GM18498 (cell line): ENCODE data around the gene PLK1.

ENCODE experiments used
- ATAC-seq: cut with Tn5 transposase; IDR thresholded peaks from one replicate; pipeline ENCODE4 v1.9.1; 2021; ENCODE audit warnings: mild to moderate bottlenecking, moderate library complexity; ENCODE audit not compliant: unreplicated experiment

The PLK1 gene

DNA sequence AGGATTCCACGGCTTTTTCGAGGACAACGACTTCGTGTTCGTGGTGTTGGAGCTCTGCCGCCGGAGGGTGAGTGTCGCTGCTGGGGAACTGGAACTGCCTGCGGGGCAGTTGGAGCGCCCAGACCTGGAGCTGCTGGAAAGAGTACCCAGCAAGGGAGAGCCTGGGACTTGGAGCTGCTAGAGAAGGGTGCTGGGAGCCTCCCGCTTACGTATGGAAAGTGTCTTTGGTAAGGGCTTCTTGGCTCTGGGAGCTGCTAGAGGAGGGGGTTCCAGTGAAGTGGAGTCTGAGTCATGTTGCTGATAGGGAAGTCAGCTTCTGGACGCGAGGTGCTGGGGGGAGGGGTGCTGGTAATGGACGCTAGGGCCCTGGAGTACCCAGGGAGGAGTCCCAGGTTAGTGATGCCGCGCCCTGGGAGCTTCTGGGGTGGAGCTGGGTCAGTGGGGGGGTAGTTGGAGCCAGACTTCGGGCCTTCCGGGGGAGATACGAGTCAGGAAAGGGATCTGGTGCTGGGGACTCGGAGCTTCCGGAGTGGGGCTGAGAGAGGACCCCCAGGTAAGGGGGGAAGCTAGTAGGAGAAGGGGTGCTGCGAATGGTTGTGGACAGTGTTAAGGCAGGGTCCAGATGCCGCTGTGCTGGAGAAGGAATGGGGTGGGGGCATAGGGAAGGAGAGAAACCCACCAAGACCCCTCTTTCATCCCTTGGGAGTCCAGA is 741 bp downstream of the PLK1 start:
- ATAC-seq = no peak

DNA sequence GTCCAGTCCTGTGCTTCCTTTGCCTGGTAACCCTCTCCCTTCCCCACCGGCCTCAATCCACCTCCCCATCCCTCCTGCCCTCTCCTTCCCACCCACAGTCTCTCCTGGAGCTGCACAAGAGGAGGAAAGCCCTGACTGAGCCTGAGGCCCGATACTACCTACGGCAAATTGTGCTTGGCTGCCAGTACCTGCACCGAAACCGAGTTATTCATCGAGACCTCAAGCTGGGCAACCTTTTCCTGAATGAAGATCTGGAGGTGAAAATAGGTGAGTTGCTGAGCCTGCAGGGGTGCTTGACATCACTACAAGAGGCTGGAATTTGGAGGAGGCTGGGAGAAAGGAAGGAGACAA is 1.3 kb downstream of the PLK1 start:
- no peak for ATAC-seq

DNA sequence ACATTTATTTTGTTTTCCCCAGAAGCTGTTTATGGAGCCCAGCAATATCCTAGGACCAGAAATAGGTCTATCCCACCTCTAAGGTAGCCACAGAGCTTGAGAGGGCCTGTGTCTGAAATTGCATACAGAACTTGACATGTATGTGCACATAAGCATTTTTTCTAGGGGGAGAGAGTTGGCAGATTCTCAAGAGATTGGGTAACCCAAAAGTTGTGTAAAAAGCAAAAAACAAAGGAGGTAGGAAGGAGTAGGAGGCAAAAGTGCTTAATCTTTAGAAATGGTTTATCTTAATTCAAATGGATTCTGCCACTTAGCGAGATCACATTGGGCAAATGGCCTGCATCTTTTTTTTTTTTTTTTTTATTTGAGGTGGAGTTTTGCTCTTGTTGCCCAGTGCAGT is 3.5 kb downstream of the PLK1 start:
- no peak for ATAC-seq

- no peak for ATAC-seq
Observed at GRCh38 chr16:23683487-23683886, 4.8 kb downstream of the PLK1 start.

DNA sequence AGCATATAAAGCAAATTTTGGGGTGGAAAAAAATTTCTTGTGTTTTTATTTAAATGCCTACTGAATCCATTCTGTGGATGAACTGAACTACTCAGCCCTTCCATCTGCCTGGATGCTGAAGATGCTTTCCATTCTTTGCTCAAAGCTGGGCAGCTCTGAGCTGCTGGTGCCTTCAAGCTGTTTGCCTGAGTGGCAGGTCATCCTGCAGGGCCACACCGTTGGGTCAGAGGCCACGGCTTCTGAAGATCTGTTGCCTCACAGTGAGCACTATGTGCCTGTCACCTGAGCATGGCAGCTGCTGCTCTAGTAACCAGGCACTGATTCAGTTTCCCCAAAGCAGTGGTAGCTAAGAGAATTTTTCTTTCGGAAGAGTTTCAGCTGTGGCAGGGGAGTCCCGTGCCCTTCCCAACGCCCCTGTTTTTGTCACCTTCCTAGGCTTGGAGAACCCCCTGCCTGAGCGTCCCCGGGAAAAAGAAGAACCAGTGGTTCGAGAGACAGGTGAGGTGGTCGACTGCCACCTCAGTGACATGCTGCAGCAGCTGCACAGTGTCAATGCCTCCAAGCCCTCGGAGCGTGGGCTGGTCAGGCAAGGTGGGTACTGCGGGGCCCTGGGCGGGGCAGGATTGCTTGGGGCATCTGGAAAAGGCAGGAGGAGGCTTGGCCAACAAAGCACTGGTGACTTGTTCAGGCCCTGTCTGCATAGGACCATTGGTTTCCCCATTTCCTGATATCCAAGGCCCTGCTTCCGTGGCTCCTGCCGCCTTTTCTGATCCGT is 8.5 kb downstream of the PLK1 start:
- ATAC-seq = no peak

DNA sequence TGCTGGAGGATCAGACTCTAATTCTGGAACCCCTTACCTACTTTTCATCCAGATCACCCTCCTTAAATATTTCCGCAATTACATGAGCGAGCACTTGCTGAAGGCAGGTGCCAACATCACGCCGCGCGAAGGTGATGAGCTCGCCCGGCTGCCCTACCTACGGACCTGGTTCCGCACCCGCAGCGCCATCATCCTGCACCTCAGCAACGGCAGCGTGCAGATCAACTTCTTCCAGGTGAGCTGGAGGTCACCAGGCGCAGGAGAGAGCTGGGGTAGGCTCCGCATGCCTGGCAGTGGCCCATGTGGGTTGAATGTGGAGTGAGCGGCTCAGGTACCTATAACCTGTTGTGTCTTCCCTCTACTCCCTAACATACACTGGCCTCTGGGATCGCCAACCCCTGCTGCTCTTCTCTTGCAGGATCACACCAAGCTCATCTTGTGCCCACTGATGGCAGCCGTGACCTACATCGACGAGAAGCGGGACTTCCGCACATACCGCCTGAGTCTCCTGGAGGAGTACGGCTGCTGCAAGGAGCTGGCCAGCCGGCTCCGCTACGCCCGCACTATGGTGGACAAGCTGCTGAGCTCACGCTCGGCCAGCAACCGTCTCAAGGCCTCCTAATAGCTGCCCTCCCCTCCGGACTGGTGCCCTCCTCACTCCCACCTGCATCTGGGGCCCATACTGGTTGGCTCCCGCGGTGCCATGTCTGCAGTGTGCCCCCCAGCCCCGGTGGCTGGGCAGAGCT is 10.9 kb downstream of the PLK1 start:
- no peak for ATAC-seq

DNA sequence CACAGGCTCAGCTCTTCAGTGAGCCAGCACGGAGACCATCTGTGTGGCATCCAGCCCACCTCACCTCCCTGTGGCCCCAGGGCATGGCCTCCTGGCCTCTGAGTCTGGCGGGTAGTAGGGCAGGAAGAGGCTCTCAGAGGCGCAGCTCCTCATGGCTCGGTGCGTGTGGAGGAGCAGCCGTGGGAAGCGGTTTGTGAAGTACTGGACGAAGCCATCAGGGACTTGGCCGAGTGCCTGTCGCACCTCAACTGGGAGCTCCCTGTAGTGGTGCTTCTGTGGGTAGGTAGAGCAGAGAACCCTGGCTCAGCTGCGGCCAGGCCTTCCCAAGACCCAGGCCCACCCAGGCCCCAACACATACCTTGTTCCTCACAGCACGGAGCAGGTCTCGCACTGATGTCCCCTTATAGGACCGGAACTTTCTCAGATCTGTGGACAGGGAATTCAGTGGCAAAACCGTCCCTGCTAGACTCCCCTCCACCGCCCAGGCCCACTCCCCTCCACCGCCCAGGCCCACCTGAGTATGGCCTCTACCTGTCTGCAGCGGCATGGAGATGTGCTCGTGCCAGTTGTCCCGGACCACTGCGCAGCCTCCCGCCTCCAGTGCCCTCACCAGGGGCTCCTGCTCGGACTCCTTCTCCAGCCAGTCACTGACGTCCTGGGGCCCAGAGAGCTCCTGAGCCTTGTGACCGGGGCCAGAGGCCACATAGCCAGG is 12.2 kb downstream of the PLK1 start:
- ATAC-seq = no peak

GRCh38 chr16:23691483-23692189 is 12.9 kb downstream of the PLK1 start:
- ATAC-seq = no peak

DNA sequence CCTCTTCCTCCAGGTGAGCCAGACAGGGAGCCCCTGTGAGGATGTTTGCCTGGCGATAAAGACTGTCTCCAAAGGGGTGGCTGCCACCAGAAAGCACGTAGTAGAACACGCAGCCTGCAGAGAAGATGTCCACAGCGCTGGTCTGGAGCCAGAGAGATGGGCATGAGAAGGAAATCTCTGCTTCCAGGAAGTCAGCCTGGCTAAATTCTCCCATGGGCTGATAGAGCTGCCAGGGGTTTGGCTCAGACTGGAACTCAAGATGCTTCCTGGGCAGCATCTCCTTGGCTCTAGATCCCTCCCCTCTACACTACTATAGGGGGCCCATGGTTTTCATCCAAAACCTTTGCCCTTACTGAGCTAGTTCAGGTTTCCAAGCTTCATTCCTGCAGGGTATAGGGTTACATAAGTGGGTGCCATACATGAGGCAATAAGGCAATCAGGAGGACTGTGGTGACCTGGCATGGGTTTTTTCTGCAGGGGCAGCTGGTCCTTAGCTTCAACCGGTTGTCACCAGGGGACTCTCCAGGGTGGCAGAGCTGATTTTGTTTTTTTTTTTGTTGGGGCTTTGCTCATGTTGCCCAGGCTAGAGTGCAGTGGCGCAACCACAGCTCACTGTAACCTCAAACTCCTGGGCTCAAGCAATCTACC is 13.6 kb downstream of the PLK1 start:
- no peak for ATAC-seq

DNA sequence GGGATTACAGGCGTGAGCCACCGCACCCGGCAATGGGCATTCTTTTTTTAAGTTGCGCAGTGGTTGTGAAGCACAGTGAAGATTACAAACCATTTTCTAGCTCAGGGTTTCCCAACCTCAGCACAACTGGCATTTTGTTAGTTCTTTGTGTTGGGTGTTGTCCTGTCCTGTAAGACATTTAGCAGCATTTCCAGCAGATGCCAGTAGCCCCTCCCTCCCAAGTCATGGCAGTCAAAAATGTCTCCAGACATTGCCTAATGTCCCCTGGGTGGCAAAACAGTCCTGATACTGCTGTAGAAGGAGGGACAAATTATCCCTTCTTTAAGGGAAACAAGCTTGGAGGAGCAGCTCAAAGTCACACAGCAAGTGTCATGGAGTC is 15.6 kb downstream of the PLK1 start:
- ATAC-seq = no peak

GRCh38 chr16:23694644-23695373 is 16.1 kb downstream of the PLK1 start:
- no peak for ATAC-seq

GRCh38 chr16:23695756-23696155 is 17.1 kb downstream of the PLK1 start:
- ATAC-seq = no peak

DNA sequence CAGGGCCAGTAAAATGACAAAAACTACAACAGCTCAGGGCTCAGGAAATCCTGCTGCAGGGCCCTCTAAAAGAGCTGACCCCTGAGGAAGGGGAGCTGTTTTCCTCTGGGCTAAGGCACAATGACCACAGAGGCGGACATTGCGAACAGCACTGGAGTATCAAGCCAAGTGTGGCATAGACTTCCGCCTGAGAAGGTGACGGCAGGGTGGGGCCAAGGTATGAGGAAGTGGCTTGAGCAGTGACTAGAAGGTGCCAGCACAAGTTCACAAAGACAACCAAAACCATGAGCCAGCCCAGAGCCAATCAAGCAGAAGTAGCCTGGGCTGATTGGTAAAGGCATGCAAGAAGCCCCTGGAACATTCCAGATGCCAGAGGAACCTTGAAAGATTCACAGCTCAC is 20.4 kb downstream of the PLK1 start:
- ATAC-seq = no peak

- ATAC-seq = no peak
Observed at GRCh38 chr16:23700093-23700492, 21.4 kb downstream of the PLK1 start.

- ATAC-seq = no peak
Observed at GRCh38 chr16:23700509-23700908, 21.8 kb downstream of the PLK1 start.

DNA sequence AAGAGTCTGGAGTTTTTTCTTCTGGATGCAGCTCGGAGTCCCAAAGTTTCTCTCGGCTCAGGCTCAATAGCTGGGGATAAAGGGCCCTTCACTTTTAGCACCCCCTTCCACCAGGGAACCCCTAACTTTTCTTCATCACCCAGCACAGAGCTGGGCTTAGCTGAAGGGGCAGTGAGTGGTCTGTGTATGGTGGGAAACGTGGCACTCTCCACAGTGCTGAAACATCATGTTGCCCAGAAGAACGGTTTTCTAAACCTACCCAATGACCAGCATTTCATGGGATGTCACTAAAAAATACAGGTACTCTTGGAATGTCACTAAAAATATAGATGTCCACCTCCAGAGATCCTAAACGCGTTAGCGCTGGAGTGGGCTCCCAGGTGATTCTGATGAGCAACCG is 22.4 kb downstream of the PLK1 start:
- ATAC-seq = no peak

- ATAC-seq = no peak
Observed at GRCh38 chr16:23702951-23703350, 24.3 kb downstream of the PLK1 start.

DNA sequence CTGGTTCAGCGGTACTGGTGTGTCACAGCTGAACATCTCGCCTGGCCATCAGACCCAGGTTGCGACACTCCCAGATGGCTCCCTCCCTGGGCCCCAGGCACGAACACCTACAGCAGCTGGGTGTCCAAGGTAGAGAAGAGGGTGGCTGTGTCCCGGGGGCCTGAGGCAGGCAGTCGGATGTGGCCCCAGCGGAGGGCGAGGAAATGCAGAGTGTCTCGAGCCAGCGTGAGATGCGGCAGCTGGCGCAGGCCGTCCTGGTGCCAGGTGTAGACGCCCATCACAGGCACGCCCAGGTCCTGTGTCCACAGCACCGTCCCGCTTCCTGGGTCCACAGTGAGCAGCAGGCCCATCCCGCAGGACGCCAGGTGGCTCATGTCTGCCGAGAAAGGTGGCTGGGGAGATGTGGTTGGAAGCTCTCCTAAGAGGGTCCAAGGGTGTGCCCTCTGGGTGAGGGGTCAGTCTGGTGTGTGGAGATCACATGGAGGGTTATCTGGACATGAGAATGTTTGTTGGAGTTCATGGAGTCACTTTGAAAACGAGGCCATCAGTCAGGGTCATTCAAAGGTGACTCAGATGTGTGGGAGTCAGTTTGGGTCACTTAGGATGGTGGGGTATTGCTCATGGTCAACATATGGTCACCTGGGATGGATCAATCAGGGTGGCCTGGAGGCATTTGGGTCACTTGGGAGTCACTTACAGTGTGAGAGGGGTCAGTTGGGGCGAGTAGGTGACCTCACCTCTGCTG is 26.3 kb downstream of the PLK1 start:
- ATAC-seq = no peak

- no peak for ATAC-seq
Observed at GRCh38 chr16:23705517-23705902, 26.8 kb downstream of the PLK1 start.
